Measurements from ENCODE around the gene POLR3B. TPM values are rescaled to one million over a fixed set of nuclear protein-coding genes. Genes with fewer than 3 reads are reported as not detected.
"Not testable (repeated sequence)": the region's sequence is repeated elsewhere in the genome, so short reads cannot be mapped to it uniquely, and the experiment has no call there.

The POLR3B gene
- polyA plus RNA-seq, 1 donor from 2014 or later = 3.3 TPM

- Mint-ChIP-seq H3K36me3 (peaks cover 1% of the 10 kb centered on the region), H3K4me3 (no peak overlapping the region), H3K4me1 (peaks cover 12 to 16% (median 12%) of the 10 kb centered on the region in 3 donors), H3K27me3 (no peaks in the 10 kb centered on the region), H3K9me3 (no peaks in the 10 kb centered on the region), H3K27ac (no peak overlapping the region)
These were observed 2.3 kb downstream of the POLR3B start for GRCh38 chr12:106359646-106360399.

GRCh38 chr12:106360400-106360994 lies 2.9 kb downstream of the POLR3B start:
- H3K36me3 Mint-ChIP-seq = peaks cover 1% of the 10 kb centered on the region
- no peak overlapping the region for H3K27ac Mint-ChIP-seq
- H3K9me3 Mint-ChIP-seq = no peaks in the 10 kb centered on the region
- no peaks in the 10 kb centered on the region for H3K27me3 Mint-ChIP-seq
- H3K4me1 Mint-ChIP-seq = peaks cover 12 to 16% (median 12%) of the 10 kb centered on the region in 3 donors
- H3K4me3 Mint-ChIP-seq = no peak overlapping the region

GRCh38 chr12:106362971-106363370 lies 5.4 kb downstream of the POLR3B start:
- no peaks in the 10 kb centered on the region for H3K27me3 Mint-ChIP-seq
- no peak overlapping the region for H3K27ac Mint-ChIP-seq
- H3K4me1 Mint-ChIP-seq = peaks cover 6 to 7% (median 7%) of the 10 kb centered on the region in 3 donors
- no peaks in the 10 kb centered on the region for H3K36me3 Mint-ChIP-seq
- no peaks in the 10 kb centered on the region for H3K9me3 Mint-ChIP-seq
- no peak overlapping the region for H3K4me3 Mint-ChIP-seq

- Mint-ChIP-seq H3K27me3 (no peaks in the 10 kb centered on the region), H3K27ac (no peak overlapping the region), H3K4me3 (no peak overlapping the region), H3K4me1 (no peaks in the 10 kb centered on the region), H3K9me3 (no peaks in the 10 kb centered on the region), H3K36me3 (no peaks in the 10 kb centered on the region)
These were observed 6.7 kb downstream of the POLR3B start for GRCh38 chr12:106364261-106364660.

- peaks cover 22% of the 10 kb centered on the region for H3K36me3 Mint-ChIP-seq
- peaks cover 0 to 2% (median 0%) of the 10 kb centered on the region in 3 donors for H3K4me1 Mint-ChIP-seq
- no peak overlapping the region for H3K27ac Mint-ChIP-seq
- peaks cover 0 to 5% (median 2%) of the 10 kb centered on the region in 3 donors for H3K9me3 Mint-ChIP-seq
- no peak overlapping the region for H3K4me3 Mint-ChIP-seq
- H3K27me3 Mint-ChIP-seq = no peaks in the 10 kb centered on the region
These were observed 12.2 kb downstream of the POLR3B start for GRCh38 chr12:106369624-106370346.

- no peaks in the 10 kb centered on the region for H3K4me1 Mint-ChIP-seq
- H3K27ac Mint-ChIP-seq = peak overlapping the region in 1 of 3 donors; percentile 18
- H3K9me3 Mint-ChIP-seq = peaks cover 2 to 12% (median 2%) of the 10 kb centered on the region in 3 donors
- no peaks in the 10 kb centered on the region for H3K27me3 Mint-ChIP-seq
- H3K4me3 Mint-ChIP-seq = no peak overlapping the region
- peaks cover 29% of the 10 kb centered on the region for H3K36me3 Mint-ChIP-seq
These were observed 21.2 kb downstream of the POLR3B start for GRCh38 chr12:106378788-106379187.

GRCh38 chr12:106380954-106381353 lies 23.4 kb downstream of the POLR3B start:
- H3K4me3 Mint-ChIP-seq = no peak overlapping the region
- H3K27ac Mint-ChIP-seq = no peak overlapping the region
- no peaks in the 10 kb centered on the region for H3K4me1 Mint-ChIP-seq
- peaks cover 28% of the 10 kb centered on the region for H3K36me3 Mint-ChIP-seq
- H3K27me3 Mint-ChIP-seq = no peaks in the 10 kb centered on the region
- peaks cover 2 to 8% (median 2%) of the 10 kb centered on the region in 3 donors for H3K9me3 Mint-ChIP-seq

- H3K27me3 Mint-ChIP-seq, H3K4me3 Mint-ChIP-seq, H3K4me1 Mint-ChIP-seq, H3K27ac Mint-ChIP-seq, H3K9me3 Mint-ChIP-seq: not testable (repeated sequence)
- H3K36me3 Mint-ChIP-seq = peaks cover 22% of the 10 kb centered on the region
These were observed 24.3 kb downstream of the POLR3B start for GRCh38 chr12:106381866-106382265.

GRCh38 chr12:106386813-106387535 lies 29.4 kb downstream of the POLR3B start:
- Mint-ChIP-seq H3K27ac (no peak overlapping the region), H3K4me3 (no peak overlapping the region), H3K9me3 (peaks cover 2 to 7% (median 2%) of the 10 kb centered on the region in 3 donors), H3K27me3 (no peaks in the 10 kb centered on the region), H3K4me1 (no peaks in the 10 kb centered on the region), H3K36me3 (peaks cover 15% of the 10 kb centered on the region)

GRCh38 chr12:106387848-106388377 lies 30.4 kb downstream of the POLR3B start:
- Mint-ChIP-seq H3K4me1 (no peaks in the 10 kb centered on the region), H3K27ac (no peak overlapping the region), H3K27me3 (no peaks in the 10 kb centered on the region), H3K9me3 (no peaks in the 10 kb centered on the region), H3K36me3 (peaks cover 6% of the 10 kb centered on the region), H3K4me3 (no peak overlapping the region)

- no peak overlapping the region for H3K4me3 Mint-ChIP-seq
- H3K9me3 Mint-ChIP-seq = no peaks in the 10 kb centered on the region
- no peaks in the 10 kb centered on the region for H3K4me1 Mint-ChIP-seq
- H3K36me3 Mint-ChIP-seq = peaks cover 10% of the 10 kb centered on the region
- no peaks in the 10 kb centered on the region for H3K27me3 Mint-ChIP-seq
- H3K27ac Mint-ChIP-seq = no peak overlapping the region
These were observed 31.6 kb downstream of the POLR3B start for GRCh38 chr12:106389151-106389550.

- Mint-ChIP-seq H3K9me3 (no peaks in the 10 kb centered on the region), H3K27ac (no peak overlapping the region), H3K4me1 (no peaks in the 10 kb centered on the region), H3K36me3 (peaks cover 13% of the 10 kb centered on the region), H3K4me3 (no peak overlapping the region), H3K27me3 (no peaks in the 10 kb centered on the region)
These were observed 35.2 kb downstream of the POLR3B start for GRCh38 chr12:106392759-106393158.

GRCh38 chr12:106409878-106410277 lies 52.3 kb downstream of the POLR3B start:
- Mint-ChIP-seq H3K27ac (no peak overlapping the region), H3K27me3 (no peaks in the 10 kb centered on the region), H3K4me1 (no peaks in the 10 kb centered on the region), H3K4me3 (no peak overlapping the region), H3K36me3 (peaks cover 26% of the 10 kb centered on the region), H3K9me3 (no peaks in the 10 kb centered on the region)

GRCh38 chr12:106412563-106412962 lies 55.0 kb downstream of the POLR3B start:
- Mint-ChIP-seq H3K27ac (no peak overlapping the region), H3K27me3 (no peaks in the 10 kb centered on the region), H3K9me3 (no peaks in the 10 kb centered on the region), H3K4me1 (no peaks in the 10 kb centered on the region), H3K4me3 (no peak overlapping the region), H3K36me3 (peaks cover 29% of the 10 kb centered on the region)

- H3K36me3 Mint-ChIP-seq = peaks cover 32% of the 10 kb centered on the region
- no peak overlapping the region for H3K4me3 Mint-ChIP-seq
- H3K9me3 Mint-ChIP-seq = no peaks in the 10 kb centered on the region
- H3K27me3 Mint-ChIP-seq = no peaks in the 10 kb centered on the region
- no peaks in the 10 kb centered on the region for H3K4me1 Mint-ChIP-seq
- H3K27ac Mint-ChIP-seq = no peak overlapping the region
These were observed 57.6 kb downstream of the POLR3B start for GRCh38 chr12:106415134-106415533.

All from IgD-negative memory B cell (primary cell).